DLD1 (cell line): ENCODE data around the gene BORCS5.
"Not testable (repeated sequence)": the region's sequence is repeated elsewhere in the genome, so short reads cannot be mapped to it uniquely, and the experiment has no call there.

Experiments
- in situ Hi-C: cut with HindIII; loops from 2 replicates; pipeline ENCODE4 v1.10.0; 2017; ENCODE audit warnings: low sequenced_read_pairs

BORCS5 gene

GRCh38 chr12:12351468-12352185, 5.3 kb upstream of the BORCS5 start:
- in situ Hi-C loops: not testable (repeated sequence)

DNA sequence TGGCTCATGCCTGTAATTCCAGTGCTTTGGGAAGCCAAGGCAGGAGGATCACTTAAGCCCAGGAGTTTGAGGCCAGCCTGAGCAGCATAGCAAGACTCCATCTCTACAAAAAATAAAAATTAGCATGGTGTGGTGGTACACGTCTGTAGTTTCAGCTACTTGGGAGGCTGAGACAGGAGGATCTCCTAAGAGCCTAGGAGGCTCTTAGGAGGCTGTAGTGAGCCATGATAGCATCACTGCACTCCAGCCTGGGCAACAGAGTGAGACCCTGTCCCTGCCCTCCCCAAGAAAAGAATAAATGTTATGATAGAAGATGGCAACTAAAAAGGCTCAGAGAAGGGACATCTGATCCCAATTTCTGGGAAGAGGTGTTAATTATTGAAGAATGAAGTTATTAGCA, 3.6 kb upstream of the BORCS5 start:
- in situ Hi-C loops: no loop called here

- in situ Hi-C loops: no loop called here
Measured at GRCh38 chr12:12353807-12354206, 3.1 kb upstream of the BORCS5 start.

- in situ Hi-C loops: no loop called here
Measured at GRCh38 chr12:12356467-12356895, 397 bp upstream of the BORCS5 start.

DNA sequence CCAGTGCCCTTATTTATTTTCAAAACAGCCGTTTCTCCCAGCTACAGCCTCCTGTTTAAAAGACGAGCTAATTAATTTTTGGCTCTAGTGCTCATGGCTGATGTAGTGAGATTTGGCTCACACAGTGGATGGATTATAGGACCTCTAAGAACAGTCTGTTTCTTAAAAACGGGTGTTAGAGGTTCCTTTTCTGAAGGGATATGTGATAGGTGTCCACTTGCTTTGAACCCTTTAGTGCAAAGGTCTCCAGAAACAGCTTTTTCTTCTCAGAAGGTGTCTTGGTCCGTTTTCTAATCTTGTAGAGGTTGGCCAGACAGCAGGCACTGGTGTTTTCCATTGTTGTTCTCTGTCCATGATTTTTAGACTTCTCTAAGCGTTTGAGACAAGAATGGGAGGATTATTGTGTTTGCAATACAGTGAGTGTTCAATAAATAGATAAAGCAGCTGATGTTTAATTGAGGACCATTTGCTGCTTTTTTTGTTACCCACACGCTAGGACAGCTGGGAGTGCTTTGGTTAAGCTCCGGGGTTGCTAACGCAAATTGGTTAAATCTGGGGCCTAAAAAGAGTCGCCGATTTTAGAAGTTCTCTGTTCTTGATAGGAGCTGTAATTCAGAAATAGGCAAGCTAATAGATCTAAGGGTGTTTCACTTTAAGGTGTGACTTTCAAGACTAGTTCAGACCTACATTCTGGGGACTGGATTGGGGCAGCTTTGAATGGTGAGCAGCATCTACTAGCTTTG, 1.0 kb downstream of the BORCS5 start:
- in situ Hi-C loops: no loop called here

- in situ Hi-C loops: no loop called here
Measured at GRCh38 chr12:12358528-12358927, 1.6 kb downstream of the BORCS5 start.

- in situ Hi-C loops: no loop called here
Measured at GRCh38 chr12:12364787-12365445, 8.0 kb downstream of the BORCS5 start.

DNA sequence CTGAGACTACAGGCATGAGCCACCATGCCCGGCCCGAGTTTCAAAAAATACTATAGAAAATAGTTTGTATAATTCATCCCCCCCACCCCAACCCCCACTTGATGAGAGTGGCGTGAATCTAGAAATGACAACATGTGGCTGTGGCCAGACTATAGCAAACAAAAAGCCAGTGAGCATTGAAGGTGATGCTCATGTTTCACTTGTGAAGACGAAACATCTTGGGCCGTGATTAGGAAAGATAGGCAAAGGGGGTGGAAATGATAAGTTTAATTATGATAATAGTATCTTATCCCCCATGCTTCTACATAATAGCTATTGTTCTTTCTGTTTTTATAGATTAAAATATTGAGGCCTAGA, 8.5 kb downstream of the BORCS5 start:
- in situ Hi-C loops: no loop called here

- in situ Hi-C loops: no loop called here
Measured at GRCh38 chr12:12365931-12366431, 9.1 kb downstream of the BORCS5 start.

DNA sequence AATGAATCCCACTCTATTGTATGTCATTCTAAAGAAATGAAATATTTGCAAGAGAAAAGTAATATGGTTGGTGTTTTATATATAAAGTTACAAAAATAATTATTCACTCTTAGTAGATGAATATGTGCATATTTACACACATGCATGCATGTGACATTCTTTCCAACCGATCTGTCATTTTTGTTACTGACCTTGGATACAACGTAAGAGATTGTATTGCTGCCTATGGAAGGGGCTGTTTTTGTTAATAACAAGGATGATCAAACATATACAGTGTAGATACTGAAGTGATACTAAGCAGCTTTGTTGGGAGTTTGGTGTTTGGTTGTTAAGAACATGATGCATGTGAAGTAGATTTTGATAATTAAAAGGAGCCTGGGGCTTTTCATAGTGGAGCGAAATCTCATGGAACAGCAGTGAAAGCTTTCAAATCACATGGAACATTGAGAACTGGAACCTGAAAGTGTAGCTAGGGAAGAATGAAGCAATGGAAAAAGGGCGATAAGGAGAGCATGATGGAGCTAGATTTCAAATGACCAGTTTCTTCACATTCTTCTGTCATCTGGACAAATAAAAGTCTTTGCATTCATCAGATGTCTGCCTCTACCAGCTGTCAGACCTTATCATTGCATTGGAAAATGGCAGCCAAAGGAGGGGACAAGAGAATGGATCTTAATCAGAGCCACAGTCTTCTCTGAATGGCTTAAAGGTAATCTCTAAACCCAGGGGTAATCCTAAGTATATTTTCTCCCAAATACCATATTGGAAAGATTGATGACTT, 10.0 kb downstream of the BORCS5 start:
- in situ Hi-C loops: no loop called here

- in situ Hi-C loops: no loop called here
Measured at GRCh38 chr12:12367482-12367998, 10.7 kb downstream of the BORCS5 start.

GRCh38 chr12:12372946-12373722, 16.3 kb downstream of the BORCS5 start:
- in situ Hi-C loops: no loop called here

GRCh38 chr12:12376646-12377448, 20.0 kb downstream of the BORCS5 start:
- in situ Hi-C loops: loop anchor here (25.0 kb wide), 1 partner anchor 285 kb away; no protein-coding TSS in a partner anchor

DNA sequence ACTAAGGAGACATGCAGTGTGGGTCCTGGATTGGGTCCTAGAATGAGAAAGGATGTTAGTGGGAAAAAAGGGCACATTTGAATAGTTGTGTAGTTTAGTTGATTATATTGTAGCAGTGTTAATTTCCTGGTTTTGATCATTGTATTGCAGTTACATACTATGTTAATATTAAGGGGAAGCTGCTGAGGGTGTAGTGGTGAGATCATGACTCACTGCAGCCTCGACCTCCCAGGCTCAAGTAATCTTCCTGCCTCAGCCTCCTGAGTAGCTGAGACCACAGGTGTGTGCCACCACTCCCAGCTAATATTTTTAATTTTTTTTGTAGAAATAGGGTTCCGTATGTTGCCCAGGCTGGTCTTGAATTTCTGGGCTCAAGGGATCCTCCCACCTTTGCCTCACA, 21.7 kb downstream of the BORCS5 start:
- in situ Hi-C loops: loop anchor here (25.0 kb wide), 1 partner anchor 284 kb away; no protein-coding TSS in a partner anchor

DNA sequence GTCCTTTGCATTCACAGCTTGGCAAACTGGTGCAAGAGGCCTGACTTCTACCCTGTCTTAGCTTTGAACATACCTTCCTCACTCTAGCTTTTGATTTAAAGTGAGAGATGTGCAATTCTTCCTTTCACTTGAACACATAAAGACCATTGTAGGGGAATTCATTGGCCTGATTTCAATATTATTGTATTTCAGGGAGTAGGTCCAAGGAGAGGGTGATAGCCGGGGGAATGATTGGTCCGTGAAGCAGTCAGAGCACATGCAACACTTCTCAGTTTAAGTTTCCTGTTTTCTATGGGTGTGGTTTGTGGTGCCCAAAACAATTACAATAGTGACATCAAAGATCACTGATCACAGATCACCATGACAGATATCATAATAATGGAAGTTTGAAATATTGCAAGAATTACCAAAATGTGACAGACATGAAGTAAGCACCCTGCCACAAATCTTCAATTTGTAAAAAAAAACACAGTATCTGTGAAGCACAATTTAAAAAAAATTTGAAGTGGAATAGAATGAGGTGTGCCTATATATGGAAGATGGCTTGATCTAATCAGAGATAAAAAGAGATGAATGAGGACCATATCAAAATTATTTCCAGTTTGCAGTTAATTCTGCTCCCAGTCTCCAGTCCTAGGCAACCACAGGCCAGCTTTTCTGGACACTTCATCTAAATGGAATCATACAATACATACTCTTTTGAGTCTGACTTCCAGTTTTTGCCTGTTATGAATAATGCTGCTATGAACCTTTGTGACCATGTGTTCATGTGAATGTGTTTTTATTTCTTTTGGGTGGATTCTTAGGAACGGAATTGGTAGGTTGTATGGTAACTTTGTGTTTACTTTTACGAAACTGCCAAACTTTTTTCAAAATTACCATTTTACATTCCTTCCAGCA, 23.2 kb downstream of the BORCS5 start:
- in situ Hi-C loops: loop anchor here (25.0 kb wide), 1 partner anchor 282 kb away; no protein-coding TSS in a partner anchor

DNA sequence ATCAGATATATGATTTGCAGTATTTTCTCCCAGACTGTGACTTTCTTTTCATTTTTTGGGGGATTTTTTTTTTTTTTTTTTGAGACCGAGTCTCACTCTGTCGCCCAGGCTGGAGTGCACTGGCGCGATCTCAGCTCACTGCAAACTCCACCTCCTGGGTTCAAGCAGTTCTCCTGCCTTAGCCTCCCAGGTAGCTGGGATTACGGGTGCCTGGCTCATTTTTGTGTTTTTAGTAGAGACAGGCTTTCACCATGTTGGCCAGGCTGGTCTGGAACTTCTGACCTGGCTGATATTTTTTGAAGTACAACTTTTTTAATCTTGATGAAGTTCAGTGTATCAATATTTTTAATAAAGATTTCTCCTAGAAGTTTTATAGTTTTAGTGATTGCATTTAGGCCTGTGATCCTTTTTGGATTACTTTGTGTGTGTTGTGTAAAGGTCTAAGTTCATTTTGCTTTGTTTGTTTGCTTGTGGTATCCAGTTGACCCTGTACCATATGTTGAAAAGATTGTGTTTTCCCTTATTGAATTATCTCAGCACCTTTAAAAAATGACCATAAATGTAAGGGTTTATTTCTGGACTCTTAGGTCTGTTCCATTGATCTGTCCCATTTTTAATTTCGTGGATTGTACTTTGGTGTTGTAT, 24.2 kb downstream of the BORCS5 start:
- in situ Hi-C loops: loop anchor here (25.0 kb wide), 1 partner anchor 281 kb away; no protein-coding TSS in a partner anchor

DNA sequence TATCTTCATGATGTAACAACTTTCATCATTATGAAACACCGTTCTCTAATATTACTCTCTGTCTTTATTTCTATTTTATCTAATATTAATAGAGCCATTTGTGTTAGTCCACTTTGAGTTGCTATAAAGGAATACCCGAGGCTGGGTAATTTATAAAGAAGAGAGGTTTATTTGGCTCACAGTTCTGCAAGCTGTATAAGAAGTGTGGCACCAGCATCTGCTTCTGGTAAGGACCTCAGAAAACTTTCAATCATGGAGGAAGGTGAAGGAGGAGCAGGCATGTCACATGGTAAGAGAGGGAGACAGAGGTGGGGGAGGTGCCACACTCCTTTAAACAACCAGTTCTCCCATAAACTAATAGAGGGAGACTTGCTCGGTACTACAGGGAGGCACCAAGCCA, 25.1 kb downstream of the BORCS5 start:
- in situ Hi-C loops: loop anchor here (25.0 kb wide), 1 partner anchor 280 kb away; no protein-coding TSS in a partner anchor
